GM18498 (cell line): Measurements from ENCODE around the gene KYNU.
"Not testable (repeated sequence)": the region's sequence is repeated elsewhere in the genome, so short reads cannot be mapped to it uniquely, and the experiment has no call there.

ENCODE experiments used
- ATAC-seq: cut with Tn5 transposase; IDR thresholded peaks from one replicate; pipeline ENCODE4 v1.9.1; 2021; ENCODE audit warnings: mild to moderate bottlenecking, moderate library complexity; ENCODE audit not compliant: unreplicated experiment

Gene KYNU

GRCh38 chr2:142870526-142870925, 6.9 kb upstream of the KYNU start:
- no peak for ATAC-seq

- no peak for ATAC-seq
Measured at GRCh38 chr2:142871396-142871795, 6.1 kb upstream of the KYNU start.

- no peak for ATAC-seq
Measured at GRCh38 chr2:142872882-142873724, 4.4 kb upstream of the KYNU start.

DNA sequence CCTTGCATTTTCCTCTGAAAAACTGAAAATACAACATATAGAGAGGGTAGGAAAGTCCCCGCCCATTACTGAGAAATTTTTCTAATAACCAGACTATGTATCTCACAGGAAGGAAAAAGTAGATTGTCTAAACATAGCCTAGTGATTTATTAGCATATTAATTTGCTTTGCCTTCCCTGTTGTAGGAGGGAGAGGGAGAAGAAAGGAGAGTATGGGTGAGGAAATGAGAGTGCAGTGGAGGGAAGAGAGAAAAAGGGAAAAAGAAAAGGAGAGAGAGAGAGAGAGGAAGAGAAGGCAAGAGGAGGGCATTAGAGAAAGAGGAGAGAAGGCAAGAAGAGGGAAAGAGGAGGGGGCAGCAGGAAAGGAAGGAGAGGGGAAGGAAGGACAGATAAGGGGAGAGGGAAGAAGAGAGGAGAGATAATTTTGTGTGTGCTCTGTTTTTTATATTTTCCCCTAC, 3.6 kb upstream of the KYNU start:
- no peak for ATAC-seq

GRCh38 chr2:142874293-142874814, 3.1 kb upstream of the KYNU start:
- no peak for ATAC-seq

DNA sequence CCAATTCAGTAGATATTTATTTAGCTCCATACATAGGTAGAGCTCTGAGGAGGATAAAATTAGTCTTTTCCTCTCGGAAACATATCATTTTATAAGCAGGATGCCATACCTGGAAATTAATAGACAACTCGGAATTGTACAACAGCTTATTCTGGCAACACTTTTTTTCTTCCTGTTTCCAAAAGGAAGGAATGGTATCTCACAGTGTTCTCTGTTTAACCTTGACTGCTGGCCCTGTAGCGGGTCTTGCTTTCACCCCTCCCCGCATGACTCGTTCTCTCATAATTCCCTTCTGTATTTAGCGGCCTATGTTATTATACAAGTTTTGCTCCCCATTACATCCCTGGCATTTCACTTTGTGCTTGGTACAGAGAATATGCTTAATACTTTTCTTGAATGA, 2.5 kb upstream of the KYNU start:
- ATAC-seq = no peak

GRCh38 chr2:142875652-142876051, 1.8 kb upstream of the KYNU start:
- ATAC-seq = no peak

- ATAC-seq = no peak
Measured at GRCh38 chr2:142876423-142876822, 1.0 kb upstream of the KYNU start.

GRCh38 chr2:142878031-142878678, 691 bp downstream of the KYNU start:
- peak; percentile 32 for ATAC-seq

DNA sequence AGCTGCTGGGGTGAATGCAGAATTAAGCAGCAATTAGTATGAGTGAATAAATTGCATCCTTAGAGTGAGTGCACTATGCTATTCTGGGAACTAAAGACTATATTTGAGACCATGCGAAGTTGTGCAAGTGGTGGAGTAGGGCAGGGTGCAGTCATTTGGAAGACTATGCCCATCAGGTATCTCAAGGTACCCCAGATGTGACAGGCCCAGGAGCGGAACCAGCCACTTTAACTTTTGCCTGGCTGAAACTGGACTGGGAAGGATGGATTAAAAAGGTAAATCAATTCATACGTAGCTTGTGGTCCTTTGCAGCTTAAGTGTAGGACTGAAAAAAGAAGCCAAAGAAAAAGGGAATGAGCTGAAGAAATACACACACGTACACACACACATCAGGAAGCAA, 1.7 kb downstream of the KYNU start:
- ATAC-seq = no peak

- ATAC-seq = no peak
Measured at GRCh38 chr2:142880279-142880678, 2.8 kb downstream of the KYNU start.

DNA sequence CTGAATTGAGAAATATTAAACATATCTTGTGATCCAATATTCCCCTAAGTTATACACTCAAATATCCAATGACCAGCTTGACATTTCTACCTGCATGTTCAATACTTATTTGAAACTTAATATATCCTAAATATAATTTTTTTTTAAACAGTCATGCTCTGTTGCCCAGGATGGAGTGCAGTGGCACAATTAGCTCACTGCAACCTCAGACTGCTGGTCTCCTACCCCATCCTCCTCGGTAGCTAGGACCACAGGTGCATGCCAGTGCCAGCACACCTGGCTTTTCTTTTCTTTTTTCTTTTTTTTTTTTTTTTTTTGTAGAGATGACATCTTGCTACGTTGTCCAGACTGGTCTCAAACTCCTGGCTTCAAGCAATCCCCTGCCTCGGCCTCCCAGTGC, 4.2 kb downstream of the KYNU start:
- ATAC-seq = no peak

- ATAC-seq = not testable (repeated sequence)
Measured at GRCh38 chr2:142882500-142882899, 5.0 kb downstream of the KYNU start.

DNA sequence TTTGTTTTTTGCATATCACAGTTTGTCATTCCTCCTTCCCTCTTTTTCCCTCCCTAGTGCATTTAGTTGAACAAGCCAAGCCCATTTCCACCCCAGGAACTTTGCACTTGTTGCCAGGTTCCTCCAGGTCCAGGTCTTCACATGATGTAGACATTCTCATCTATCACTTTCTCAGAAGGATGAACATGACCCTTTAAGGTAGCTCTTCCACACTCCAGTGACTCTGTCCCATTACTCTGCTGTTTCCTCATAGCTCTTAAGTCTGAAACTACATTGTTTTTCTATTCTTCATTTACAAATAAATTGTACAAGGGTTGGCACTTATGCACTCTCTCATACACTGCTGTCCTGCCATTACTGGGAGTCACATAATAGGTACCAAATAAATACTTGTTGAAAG, 6.1 kb downstream of the KYNU start:
- no peak for ATAC-seq

DNA sequence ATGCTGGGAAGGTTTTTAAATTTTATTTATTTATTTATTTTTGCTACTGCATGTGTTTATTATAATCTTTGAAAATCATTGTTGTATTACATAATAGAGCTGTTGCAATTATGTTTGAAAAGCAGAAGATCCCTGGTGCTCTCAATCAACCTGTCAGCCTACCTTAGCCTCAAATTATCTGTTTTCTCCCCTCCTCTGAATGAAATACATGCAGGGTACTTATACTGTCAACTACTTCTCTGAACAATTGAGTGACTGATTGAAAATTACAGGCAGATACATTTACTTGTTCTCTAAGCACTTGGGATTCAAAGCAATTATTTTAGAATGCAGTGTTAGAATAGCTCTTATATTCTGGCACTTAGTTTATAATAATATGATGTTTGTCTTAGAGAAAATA, 8.1 kb downstream of the KYNU start:
- no peak for ATAC-seq

DNA sequence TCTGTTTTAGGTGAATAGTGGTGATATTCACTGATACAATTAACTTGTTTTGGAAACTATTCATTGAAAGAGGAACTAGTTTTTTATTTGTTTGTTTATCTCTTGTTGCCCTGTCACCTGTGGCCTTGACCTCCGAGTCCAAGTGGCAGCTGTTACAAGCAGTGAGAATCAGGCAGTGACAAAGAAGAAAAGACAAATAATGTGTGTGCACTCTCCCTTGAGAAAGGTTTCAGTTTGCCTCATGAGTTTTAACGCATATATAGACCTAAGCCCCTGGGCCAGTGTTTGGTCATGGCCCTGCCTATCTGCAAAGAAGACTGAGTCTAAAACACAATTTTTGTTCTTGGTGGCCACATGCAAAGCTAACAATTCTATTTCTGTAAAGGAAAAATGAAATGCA, 15.3 kb downstream of the KYNU start:
- peak; percentile 99 for ATAC-seq

- ATAC-seq = no peak
Measured at GRCh38 chr2:142893241-142893640, 15.8 kb downstream of the KYNU start.

GRCh38 chr2:142897807-142898206, 20.3 kb downstream of the KYNU start:
- no peak for ATAC-seq

GRCh38 chr2:142900327-142900726, 22.9 kb downstream of the KYNU start:
- ATAC-seq = not testable (repeated sequence)

GRCh38 chr2:142901780-142902179, 24.3 kb downstream of the KYNU start:
- ATAC-seq = no peak

DNA sequence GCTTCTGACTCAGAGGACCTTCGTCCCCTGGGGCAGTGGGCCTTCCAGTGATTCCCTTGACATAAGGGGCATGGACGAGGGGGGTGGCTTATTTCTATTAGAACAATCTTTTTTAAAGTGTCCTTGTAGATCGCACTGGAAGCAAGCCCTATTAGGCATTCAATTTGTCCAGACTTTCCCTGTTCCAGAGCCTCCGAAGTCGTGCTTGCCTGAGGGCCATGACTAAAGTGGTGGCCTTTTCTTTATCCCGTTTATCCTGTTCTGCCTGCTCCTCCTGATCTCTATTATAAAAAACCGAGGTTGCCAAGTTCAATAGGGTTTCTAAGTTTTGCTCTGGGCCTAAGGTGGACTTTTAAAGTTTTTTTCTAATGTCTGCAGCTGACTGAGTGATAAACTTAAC, 26.3 kb downstream of the KYNU start:
- ATAC-seq = not testable (repeated sequence)

- ATAC-seq = no peak
Measured at GRCh38 chr2:142907653-142908052, 30.2 kb downstream of the KYNU start.
